NAMALWA (cell line): Measurements from ENCODE around the gene CDKAL1.
"Not testable (repeated sequence)": the region's sequence is repeated elsewhere in the genome, so short reads cannot be mapped to it uniquely, and the experiment has no call there.

ENCODE experiments used
- DNase-seq: peaks from one replicate; pipeline ENCODE4 v3.0.0-alpha.2; 2015; ENCODE audit warnings: low spot score

CDKAL1 gene

DNA sequence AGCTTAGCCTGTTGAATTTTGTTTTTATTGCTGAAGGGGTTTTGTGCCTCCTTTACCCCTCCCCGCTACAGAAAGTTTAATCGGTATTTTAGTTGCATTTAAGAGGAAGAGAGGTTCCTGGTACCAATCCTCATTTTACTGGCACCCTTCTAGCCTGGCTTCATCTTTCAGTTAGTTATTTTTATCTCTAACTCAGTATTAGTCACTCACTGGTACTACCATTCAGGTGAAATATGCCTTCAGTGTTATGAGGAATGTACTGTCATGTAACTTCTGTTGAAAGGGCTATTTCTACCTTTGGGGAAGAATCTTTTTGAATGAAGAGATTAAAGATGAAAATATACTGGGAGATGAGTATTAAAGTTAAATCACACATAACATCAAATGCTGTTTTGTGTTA is 211.8 kb downstream of the CDKAL1 start:
- DNase-seq: no peak

DNA sequence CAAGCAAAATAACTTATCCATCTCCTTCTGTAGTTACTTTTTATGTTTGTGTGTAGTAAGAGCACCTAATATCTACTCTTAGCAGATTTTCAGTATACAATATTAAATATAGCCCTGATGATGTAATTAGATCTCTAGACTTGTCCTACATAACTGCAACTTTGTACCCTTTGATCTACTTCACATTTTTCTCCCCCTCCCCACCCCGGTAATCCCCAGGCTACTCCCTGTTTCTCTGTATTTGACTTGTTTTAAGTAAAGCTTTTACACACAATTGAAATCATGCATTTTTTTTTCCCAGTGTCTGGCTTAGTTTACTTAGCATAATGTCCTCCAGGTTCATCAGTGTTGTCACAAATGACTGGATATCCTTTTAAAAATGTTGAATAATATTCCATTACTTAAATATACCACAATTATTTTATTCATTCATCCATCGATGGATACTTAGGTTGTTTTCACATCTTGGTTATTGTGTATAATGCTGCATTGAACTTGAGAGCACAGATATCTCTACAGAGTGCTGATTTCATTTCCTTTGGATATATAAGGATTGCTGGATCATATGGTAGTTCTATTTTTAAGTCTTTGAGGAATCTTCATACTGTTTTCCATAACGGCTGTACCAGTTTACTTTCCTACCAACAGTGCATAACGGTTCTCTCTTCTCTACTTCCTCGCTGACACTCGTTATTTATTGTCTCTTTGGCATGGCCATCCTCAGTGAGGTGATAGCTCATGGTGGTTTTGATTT is 212.7 kb downstream of the CDKAL1 start:
- DNase-seq: no peak

GRCh38 chr6:20747991-20748390 is 213.7 kb downstream of the CDKAL1 start:
- DNase-seq: no peak

DNA sequence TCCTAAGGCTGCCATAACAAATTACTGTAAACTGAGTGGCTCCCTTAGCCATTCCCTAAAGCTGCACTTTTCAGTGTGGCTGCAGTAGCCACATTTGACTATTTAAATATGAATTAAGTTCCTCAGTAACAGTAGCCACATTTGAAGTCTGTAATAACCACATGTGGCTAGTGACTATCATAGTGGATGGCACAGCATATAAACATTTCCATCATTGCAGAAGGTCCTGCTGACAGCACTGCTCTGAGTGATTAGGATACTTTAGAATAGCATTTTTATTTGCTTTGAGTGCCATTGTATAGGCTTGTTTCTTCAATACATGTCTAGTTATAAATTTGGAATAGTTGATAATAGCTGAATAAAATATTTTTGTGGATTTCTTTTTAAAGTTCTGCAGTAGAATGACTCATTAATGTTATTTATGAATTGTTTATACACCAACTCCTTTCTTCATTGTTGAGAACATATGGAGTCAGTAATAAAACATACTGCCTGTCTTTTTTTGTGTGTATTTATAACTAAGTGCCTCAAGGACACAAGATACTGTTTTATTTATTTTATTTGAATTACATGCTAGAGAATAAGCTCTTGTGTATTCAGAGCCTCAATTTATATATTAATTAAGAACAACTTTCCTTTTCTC is 217.2 kb downstream of the CDKAL1 start:
- DNase-seq: no peak

GRCh38 chr6:20755631-20756030 is 221.4 kb downstream of the CDKAL1 start:
- no peak for DNase-seq

DNA sequence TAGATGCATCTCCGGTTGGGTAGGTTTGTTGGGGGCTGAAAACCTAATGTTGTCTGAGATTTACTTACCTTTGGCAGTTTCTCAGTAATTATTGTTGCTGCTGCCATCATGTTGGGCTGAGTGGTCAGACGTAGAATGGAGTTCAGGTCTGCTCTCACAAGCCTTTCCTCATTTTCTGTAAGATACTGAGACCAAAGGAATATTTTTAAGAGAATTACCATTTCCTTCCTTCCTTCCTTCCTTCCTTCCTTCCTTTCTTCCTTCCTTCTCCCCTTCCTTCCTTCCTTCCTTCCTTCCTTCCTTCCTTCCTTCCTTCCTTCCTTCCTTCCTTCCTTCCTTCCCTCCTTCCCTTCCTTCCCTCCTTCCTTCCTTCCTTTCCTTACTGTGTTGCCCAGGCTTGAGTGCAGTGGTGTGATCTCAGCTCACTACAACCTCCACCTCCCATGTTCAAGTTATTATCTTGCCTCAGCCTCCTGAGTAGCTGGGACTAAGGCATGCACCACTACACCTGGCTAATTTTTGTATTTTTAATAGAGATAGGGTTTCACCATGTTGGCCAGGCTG is 222.4 kb downstream of the CDKAL1 start:
- not testable (repeated sequence) for DNase-seq

GRCh38 chr6:20757761-20758160 is 223.5 kb downstream of the CDKAL1 start:
- no peak for DNase-seq

GRCh38 chr6:20763296-20763695 is 229.0 kb downstream of the CDKAL1 start:
- no peak for DNase-seq

GRCh38 chr6:20769631-20770030 is 235.4 kb downstream of the CDKAL1 start:
- no peak for DNase-seq

- DNase-seq: no peak
These were observed 236.5 kb downstream of the CDKAL1 start for GRCh38 chr6:20770773-20771172.

DNA sequence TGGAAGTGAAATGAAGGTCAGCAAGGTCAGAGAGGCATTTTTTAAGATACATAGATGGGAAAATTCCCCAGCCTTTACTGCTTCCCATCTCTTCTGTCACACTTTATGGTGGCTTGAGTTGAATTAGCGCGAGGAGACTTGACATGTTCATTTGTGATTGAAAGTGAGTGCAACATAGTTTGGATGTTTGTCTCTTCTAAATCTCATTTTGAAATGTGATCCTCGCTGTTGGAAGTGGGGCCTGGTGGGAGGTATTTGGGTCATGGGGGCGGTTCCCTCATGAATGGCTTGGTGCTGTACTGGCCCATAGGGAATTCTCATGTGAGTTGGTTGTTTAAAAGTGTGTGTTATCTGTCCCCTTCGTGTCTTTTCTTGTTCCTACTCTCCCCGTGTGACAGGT is 237.2 kb downstream of the CDKAL1 start:
- no peak for DNase-seq

- DNase-seq: no peak
These were observed 239.6 kb downstream of the CDKAL1 start for GRCh38 chr6:20773822-20774221.

DNA sequence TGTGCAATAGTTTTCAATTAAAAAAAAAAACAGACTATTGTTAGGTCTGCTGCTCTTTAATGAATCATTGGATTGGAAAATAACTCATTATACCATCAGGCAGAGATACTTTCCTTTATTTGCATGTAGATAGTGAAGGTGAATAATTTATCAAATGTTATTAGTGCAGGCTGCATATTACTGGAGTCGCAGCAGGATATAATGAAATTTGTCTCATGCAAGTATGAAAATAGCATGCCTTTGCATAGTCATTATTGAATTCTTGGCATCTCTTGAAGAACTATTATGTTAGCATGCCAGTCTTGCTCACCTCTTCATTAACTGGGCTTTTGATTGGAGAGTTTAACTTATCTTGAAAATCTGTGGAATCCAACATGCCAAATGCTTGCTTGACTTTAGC is 241.7 kb downstream of the CDKAL1 start:
- DNase-seq: no peak

- no peak for DNase-seq
These were observed 243.5 kb downstream of the CDKAL1 start for GRCh38 chr6:20777801-20778200.

GRCh38 chr6:20778459-20778858 is 244.2 kb downstream of the CDKAL1 start:
- DNase-seq: no peak

- DNase-seq: no peak
These were observed 244.7 kb downstream of the CDKAL1 start for GRCh38 chr6:20778912-20779311.

GRCh38 chr6:20789162-20789561 is 254.9 kb downstream of the CDKAL1 start:
- no peak for DNase-seq

- DNase-seq: no peak
These were observed 256.0 kb downstream of the CDKAL1 start for GRCh38 chr6:20790032-20790791.

- DNase-seq: no peak
These were observed 256.8 kb downstream of the CDKAL1 start for GRCh38 chr6:20791074-20791473.

DNA sequence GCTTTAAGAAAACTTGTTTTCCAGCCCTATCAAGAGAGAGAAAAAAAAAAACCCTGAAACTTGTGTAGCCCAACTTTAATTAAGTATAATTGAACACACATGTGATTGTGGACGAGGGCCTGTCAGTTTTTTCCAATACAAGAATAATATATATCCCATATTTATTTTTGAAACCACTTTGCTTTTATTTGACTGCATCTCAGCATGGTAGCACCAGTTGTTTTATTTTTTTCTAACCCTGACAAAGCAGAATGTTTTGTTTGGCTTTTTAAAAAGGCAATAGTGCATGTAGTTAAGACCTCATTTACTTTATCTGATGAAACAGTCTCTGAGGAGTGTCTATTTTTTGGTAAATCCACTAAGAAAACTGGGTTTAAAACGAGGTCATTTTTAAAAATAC is 257.7 kb downstream of the CDKAL1 start:
- no peak for DNase-seq

DNA sequence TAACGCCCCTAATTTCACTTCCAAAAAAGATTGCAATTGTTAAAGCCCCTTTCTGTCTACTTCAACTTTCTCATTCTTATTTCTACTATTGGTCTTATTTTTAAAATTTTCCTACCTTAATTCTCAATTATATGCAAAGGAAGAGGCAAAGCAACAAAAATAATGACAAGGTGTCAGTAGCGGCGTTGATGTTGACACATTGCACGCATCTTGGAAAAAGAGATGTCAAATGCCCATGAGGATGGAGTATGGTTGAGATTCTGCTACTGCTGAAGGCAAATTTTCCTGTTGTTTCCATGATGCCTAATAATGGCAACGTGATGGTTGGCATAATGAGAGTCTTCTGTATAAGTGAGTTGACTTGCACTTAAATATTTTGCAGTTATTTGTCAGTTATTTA is 258.9 kb downstream of the CDKAL1 start:
- no peak for DNase-seq

DNA sequence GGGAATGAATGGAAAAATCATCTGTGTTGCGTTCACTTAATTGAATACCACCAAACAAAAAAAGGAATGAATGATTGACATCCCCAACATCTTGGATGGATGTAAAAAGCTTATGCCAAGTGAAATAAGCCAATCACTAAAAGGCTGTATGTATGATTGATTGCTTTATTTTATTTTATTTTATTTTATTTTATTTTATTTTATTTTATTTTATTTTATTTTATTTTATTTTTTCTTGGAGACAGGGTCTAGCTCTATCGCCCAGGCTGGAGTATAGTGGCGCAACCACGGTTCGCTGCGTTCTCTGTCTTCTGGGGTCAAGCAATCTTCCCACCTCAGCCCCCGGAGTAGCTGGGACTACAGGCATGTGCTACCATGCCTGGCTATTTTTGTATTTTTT is 263.3 kb downstream of the CDKAL1 start:
- DNase-seq: no peak

DNA sequence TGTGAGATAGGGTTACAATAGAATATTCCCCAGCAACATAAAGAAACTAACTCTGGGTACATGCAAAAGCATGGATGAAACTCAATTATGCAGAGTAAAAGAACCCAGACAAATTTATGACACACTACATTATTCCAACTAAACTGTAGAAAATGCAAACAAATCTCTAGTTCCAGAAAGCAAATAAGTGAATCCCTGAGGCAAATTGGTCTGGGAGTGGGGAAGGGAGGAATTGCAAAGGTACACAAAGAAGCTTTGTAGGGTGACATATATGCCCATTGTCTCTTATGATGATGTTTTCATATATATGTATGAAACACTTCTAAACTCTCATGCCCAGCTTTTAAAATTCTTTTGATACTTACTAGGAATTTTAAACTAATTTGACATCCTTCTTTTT is 266.0 kb downstream of the CDKAL1 start:
- no peak for DNase-seq
